ENCODE data around the gene AMER3. TPM values are rescaled to one million over a fixed set of nuclear protein-coding genes. Genes with fewer than 3 reads are reported as not detected.
"Not testable (repeated sequence)": the region's sequence is repeated elsewhere in the genome, so short reads cannot be mapped to it uniquely, and the experiment has no call there.

AMER3 gene, protein sequence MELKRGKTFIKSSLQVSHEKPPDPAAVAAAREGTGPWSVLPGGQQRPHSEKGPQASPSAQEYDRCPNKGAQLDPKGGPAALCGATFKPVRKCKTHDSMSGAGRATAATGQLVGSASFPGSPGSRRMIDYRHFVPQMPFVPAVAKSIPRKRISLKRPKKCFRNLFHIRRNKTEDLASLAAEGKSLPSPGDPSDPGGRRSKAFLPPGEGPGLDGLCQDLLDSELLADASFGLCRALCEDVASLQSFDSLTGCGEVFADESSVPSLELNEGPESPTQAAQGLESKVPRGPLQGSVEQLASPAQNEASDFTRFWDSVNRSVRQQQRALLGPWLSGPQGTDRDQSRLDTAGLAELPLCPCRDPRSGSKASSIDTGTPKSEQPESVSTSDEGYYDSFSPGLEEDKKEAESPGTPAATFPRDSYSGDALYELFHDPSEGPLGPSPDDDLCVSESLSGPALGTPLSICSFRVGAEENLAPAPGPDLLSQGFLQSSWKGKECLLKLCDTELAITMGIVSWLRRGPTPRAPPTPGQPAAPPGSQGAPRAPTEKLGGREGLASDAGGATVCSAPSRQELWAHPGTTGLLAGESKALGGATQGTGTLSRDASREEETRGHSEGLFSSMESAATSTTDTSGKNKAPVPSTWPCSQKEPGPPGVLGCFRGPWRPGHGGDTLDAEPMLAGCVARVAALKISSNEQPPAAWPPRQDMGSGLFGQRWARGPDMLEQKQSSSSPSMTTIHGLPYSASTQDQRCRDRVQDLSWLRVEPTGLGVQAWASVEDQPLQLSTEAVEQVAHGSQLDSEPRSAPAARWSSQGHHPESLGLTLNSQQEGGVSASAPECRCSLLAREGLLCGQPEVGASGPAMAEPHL
- total RNA-seq, result 1.3 and 1.4 TPM in 2 replicates
- long read RNA-seq, result 0 reads

- Mint-ChIP-seq H3K27me3 (ENCODE audit: low read depth) (peaks cover 81% of the 10 kb centered on the region), H3K4me3 (peak within 1 kb of the TSS; percentile 83), H3K27ac (ENCODE audit: unreplicated experiment) (no peak within 1 kb of the TSS), H3K36me3 (ENCODE audit: low read depth) (no peaks in the 10 kb centered on the region), H3K4me1 (peaks cover 10% of the 10 kb centered on the region), H3K9me3 (no peaks in the 10 kb centered on the region)
- TF ChIP-seq, protein P1, sequence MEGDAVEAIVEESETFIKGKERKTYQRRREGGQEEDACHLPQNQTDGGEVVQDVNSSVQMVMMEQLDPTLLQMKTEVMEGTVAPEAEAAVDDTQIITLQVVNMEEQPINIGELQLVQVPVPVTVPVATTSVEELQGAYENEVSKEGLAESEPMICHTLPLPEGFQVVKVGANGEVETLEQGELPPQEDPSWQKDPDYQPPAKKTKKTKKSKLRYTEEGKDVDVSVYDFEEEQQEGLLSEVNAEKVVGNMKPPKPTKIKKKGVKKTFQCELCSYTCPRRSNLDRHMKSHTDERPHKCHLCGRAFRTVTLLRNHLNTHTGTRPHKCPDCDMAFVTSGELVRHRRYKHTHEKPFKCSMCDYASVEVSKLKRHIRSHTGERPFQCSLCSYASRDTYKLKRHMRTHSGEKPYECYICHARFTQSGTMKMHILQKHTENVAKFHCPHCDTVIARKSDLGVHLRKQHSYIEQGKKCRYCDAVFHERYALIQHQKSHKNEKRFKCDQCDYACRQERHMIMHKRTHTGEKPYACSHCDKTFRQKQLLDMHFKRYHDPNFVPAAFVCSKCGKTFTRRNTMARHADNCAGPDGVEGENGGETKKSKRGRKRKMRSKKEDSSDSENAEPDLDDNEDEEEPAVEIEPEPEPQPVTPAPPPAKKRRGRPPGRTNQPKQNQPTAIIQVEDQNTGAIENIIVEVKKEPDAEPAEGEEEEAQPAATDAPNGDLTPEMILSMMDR (conservative IDR thresholded peaks at IDR 0.05), result no peak
- DNase-seq (ENCODE audit: low read depth, low spot score), result peak; percentile 32
Observed at GRCh38 chr2:130755256-130756052, at the start of gene AMER3. Gene AMER3, plus strand, starts transcription at chr2:130755540. Its CDS starts 6,533 bp downstream, at chr2:130762073.

- not testable (repeated sequence) for H3K9me3 Mint-ChIP-seq; H3K4me3 Mint-ChIP-seq; DNase-seq (ENCODE audit: low read depth, low spot score); H3K4me1 Mint-ChIP-seq; H3K36me3 Mint-ChIP-seq (ENCODE audit: low read depth); H3K27me3 Mint-ChIP-seq (ENCODE audit: low read depth); H3K27ac Mint-ChIP-seq (ENCODE audit: unreplicated experiment)
Observed at GRCh38 chr2:130714795-130715194, 40.5 kb upstream of the AMER3 start.

- peaks cover 7% of the 10 kb centered on the region for H3K9me3 Mint-ChIP-seq
- H3K4me3 Mint-ChIP-seq, result no peak overlapping the region
- no peaks in the 10 kb centered on the region for H3K36me3 Mint-ChIP-seq (ENCODE audit: low read depth)
- DNase-seq (ENCODE audit: low read depth, low spot score), result no peak
- TF ChIP-seq, protein P1 (conservative IDR thresholded peaks at IDR 0.05), result no peak
- H3K27ac Mint-ChIP-seq (ENCODE audit: unreplicated experiment), result peak overlapping the region; percentile 50
- no peaks in the 10 kb centered on the region for H3K4me1 Mint-ChIP-seq
- peaks cover 8% of the 10 kb centered on the region for H3K27me3 Mint-ChIP-seq (ENCODE audit: low read depth)
Observed at GRCh38 chr2:130720036-130720435, 35.3 kb upstream of the AMER3 start.

GRCh38 chr2:130720528-130720927 lies 34.8 kb upstream of the AMER3 start:
- Mint-ChIP-seq H3K9me3 (peaks cover 7% of the 10 kb centered on the region), H3K4me3 (no peak overlapping the region), H3K4me1 (no peaks in the 10 kb centered on the region), H3K36me3 (ENCODE audit: low read depth) (no peaks in the 10 kb centered on the region), H3K27me3 (ENCODE audit: low read depth) (peaks cover 8% of the 10 kb centered on the region), H3K27ac (ENCODE audit: unreplicated experiment) (no peak overlapping the region)
- TF ChIP-seq, protein P1 (conservative IDR thresholded peaks at IDR 0.05), result no peak
- DNase-seq (ENCODE audit: low read depth, low spot score), result no peak

DNA sequence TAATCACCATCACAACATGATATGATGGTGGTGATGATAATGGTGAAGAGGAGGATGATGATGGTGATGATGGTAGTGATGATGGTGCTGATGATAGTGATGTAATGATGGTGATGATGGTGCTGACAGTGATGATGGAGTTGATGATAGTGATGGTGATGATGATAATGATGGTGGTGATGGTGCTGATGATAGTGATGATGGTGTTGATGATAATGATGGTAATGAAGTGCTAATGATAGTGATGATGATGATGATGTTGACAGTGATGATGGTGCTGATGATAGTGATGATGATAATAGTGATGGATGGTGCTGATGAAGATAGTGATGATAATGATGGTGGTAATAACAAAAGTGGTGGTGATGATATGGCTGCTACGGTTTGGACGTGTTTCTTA lies 30.9 kb upstream of the AMER3 start:
- TF ChIP-seq, protein P1 (conservative IDR thresholded peaks at IDR 0.05), result no peak
- Mint-ChIP-seq H3K27me3 (ENCODE audit: low read depth) (peaks cover 10% of the 10 kb centered on the region), H3K9me3 (peaks cover 7% of the 10 kb centered on the region), H3K4me1 (peaks cover 5% of the 10 kb centered on the region), H3K36me3 (ENCODE audit: low read depth) (no peaks in the 10 kb centered on the region), H3K27ac (ENCODE audit: unreplicated experiment) (no peak overlapping the region), H3K4me3 (no peak overlapping the region)
- no peak for DNase-seq (ENCODE audit: low read depth, low spot score)
